ENCODE results near the gene ZNF618. TPM values are rescaled to one million over a fixed set of nuclear protein-coding genes. Genes with fewer than 3 reads are reported as not detected.

Gene ZNF618
- total and polyA plus RNA-seq, 8 donors, result 1.2 to 19.8 (median 5.3) TPM

DNA sequence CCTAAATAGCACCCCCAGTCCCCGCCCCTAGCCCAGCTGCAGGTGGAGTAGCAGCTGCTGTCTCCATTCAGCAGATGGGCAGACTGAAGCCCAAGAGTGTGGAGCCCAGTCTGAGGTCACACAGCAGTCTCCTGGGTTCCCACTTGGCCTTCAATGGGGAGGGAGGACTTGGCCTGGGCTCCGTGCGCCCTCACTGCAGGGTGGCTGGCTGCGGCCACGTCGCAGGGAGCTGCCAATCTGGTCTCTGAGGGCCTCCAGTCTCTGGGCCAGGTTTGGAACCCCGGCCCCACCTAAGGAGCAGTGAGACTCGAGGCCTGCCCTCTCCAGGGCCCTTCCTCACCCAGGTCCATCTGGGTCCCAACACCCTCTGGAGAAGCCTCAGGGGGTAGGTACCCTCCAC, 215.6 kb downstream of the ZNF618 start:
- intact Hi-C loops (cut with DNase I; ENCODE audit: low total_unique reads), result no loop called here
- Histone ChIP-seq H3K4me1 (peaks cover 0 to 2% (median 0%) of the 10 kb centered on the region in 4 donors), H3K27me3 (peaks cover 0 to 1% (median 0%) of the 10 kb centered on the region in 3 donors), H3K27ac (no peak overlapping the region), H3K36me3 (peaks cover 0 to 23% (median 16%) of the 10 kb centered on the region in 4 donors), H3K4me3 (no peak overlapping the region), H3K9me3 (no peaks in the 10 kb centered on the region)
- TF ChIP-seq POLR2A (IDR thresholded peaks at IDR 0.05) (no peak), POLR2AphosphoS5 (IDR thresholded peaks at IDR 0.05) (no peak), EP300 (IDR thresholded peaks at IDR 0.05) (no peak)
- TF ChIP-seq, protein P1, sequence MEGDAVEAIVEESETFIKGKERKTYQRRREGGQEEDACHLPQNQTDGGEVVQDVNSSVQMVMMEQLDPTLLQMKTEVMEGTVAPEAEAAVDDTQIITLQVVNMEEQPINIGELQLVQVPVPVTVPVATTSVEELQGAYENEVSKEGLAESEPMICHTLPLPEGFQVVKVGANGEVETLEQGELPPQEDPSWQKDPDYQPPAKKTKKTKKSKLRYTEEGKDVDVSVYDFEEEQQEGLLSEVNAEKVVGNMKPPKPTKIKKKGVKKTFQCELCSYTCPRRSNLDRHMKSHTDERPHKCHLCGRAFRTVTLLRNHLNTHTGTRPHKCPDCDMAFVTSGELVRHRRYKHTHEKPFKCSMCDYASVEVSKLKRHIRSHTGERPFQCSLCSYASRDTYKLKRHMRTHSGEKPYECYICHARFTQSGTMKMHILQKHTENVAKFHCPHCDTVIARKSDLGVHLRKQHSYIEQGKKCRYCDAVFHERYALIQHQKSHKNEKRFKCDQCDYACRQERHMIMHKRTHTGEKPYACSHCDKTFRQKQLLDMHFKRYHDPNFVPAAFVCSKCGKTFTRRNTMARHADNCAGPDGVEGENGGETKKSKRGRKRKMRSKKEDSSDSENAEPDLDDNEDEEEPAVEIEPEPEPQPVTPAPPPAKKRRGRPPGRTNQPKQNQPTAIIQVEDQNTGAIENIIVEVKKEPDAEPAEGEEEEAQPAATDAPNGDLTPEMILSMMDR (IDR thresholded peaks at IDR 0.05), result no peak
- WGBS, 5 donors, result 88 to 100% (median 91%) methylated on average over 1 to 8 of the region's 8 CpGs
- DNase-seq, result no peak

DNA sequence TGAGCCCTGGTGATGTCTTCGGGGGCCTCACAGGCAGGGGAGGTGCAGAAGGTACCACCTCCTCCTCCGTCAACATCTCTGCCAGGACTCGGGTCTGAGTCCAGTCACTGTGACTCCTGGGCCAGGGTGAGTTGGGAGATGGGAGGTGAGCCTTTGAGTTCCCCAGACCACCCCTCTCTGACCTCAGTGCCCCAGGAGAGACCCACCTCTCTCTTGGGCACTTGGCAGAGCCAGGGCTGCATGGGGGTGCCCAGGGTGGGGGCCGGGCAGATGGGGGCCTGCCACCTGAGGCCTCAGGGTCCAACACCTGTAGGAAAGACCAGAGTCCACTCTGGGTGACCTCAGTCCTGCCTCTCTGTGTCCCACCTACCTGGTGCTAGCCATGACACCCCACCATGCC, 216.2 kb downstream of the ZNF618 start:
- no peak for TF ChIP-seq POLR2AphosphoS5 (IDR thresholded peaks at IDR 0.05)
- TF ChIP-seq POLR2A (IDR thresholded peaks at IDR 0.05), result no peak
- WGBS, 5 donors, result 70 to 93% (median 92%) methylated on average over 3 to 4 of the region's 4 CpGs
- H3K9me3 ChIP-seq, result no peaks in the 10 kb centered on the region
- peaks cover 0 to 7% (median 0%) of the 10 kb centered on the region in 3 donors for H3K27me3 ChIP-seq
- peaks cover 0 to 8% (median 4%) of the 10 kb centered on the region in 4 donors for H3K4me1 ChIP-seq
- peaks cover 0 to 23% (median 16%) of the 10 kb centered on the region in 4 donors for H3K36me3 ChIP-seq
- no peak overlapping the region for H3K27ac ChIP-seq
- H3K4me3 ChIP-seq, result no peak overlapping the region
- intact Hi-C loops (cut with DNase I; ENCODE audit: low total_unique reads), result no loop called here
- DNase-seq, result no peak

DNA sequence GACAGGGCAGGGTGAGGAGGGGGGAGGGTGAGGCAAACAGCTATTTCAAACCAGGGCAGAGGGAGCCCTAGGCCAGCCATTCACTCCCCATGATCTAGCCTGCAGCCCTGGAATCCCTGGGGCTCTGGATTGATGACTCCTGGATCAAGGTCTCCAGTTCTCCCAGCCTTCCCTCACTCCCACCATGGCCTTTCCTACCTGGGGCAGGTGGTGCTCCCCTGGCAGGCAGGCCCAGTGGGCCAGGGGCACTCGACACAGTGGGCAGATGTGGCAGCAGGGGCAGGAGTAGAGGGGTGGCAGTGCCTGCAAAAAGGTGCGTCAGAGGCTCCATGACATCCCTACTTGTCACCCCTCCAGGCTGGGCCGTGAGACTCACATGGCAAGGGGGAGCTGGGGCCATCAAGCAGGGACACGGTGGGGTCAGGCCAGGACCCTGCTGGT, 216.9 kb downstream of the ZNF618 start:
- Histone ChIP-seq H3K4me1 (peaks cover 6 to 15% (median 11%) of the 10 kb centered on the region in 4 donors), H3K27me3 (peaks cover 0 to 15% (median 6%) of the 10 kb centered on the region in 3 donors), H3K9me3 (no peaks in the 10 kb centered on the region), H3K27ac (no peak overlapping the region), H3K36me3 (peaks cover 0 to 23% (median 16%) of the 10 kb centered on the region in 4 donors), H3K4me3 (no peak overlapping the region)
- no peak for DNase-seq
- intact Hi-C loops (cut with DNase I; ENCODE audit: low total_unique reads), result no loop called here
- 83 to 93% (median 85%) methylated on average over 3 to 4 of the region's 4 CpGs for WGBS, 5 donors
- TF ChIP-seq, protein P1 (IDR thresholded peaks at IDR 0.05), result no peak
- TF ChIP-seq POLR2AphosphoS5 (IDR thresholded peaks at IDR 0.05) (no peak), EP300 (IDR thresholded peaks at IDR 0.05) (no peak), POLR2A (IDR thresholded peaks at IDR 0.05) (no peak)

DNA sequence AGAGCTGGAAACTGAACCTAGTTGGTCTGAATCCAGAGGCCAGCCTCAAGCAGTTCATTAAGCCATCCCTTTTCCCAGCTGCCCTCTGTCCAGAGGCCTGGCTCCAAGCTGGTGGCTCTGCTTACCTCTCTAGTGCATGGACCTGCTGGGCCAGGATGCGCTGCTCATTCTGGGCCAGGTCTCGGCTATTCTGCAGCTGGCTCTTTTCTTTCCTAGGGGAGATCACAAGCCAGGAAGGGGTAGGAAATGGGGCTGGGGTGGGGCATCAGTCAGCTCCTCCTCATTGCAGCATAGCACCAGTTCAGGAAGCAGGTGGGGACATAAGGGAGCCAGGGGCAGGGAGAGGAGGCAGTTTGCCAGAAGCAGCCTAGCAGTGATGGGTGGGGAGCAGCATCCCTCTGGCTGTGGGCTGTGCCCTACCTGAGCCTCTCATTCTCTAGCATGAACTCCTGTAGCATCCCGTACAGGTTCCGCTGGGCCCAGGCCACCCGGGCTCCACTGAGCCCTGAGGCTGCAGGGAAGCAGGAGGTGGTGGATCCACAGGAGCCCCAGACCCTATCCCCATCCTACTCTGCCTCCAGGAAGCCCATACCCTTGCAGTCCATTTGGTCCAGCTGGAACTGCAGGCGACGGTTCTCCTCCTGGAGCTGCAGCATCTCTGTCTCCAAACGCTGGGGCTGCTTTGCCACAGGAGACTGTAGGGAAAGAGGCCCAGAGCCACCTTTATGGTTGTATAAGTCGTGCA, 217.8 kb downstream of the ZNF618 start:
- H3K4me1 ChIP-seq, result peaks cover 7 to 24% (median 20%) of the 10 kb centered on the region in 4 donors
- H3K4me3 ChIP-seq, result no peak overlapping the region
- no peak for DNase-seq
- H3K9me3 ChIP-seq, result no peaks in the 10 kb centered on the region
- peaks cover 0 to 23% (median 8%) of the 10 kb centered on the region in 3 donors for H3K27me3 ChIP-seq
- intact Hi-C loops (cut with DNase I; ENCODE audit: low total_unique reads), result no loop called here
- 91 to 97% (median 93%) methylated on average over 9 of the region's 9 CpGs for WGBS, 5 donors
- no peak overlapping the region for H3K27ac ChIP-seq
- TF ChIP-seq, protein P1 (IDR thresholded peaks at IDR 0.05), result no peak
- TF ChIP-seq EP300 (IDR thresholded peaks at IDR 0.05) (no peak), POLR2AphosphoS5 (IDR thresholded peaks at IDR 0.05) (no peak)
- H3K36me3 ChIP-seq, result peaks cover 0 to 23% (median 16%) of the 10 kb centered on the region in 4 donors

DNA sequence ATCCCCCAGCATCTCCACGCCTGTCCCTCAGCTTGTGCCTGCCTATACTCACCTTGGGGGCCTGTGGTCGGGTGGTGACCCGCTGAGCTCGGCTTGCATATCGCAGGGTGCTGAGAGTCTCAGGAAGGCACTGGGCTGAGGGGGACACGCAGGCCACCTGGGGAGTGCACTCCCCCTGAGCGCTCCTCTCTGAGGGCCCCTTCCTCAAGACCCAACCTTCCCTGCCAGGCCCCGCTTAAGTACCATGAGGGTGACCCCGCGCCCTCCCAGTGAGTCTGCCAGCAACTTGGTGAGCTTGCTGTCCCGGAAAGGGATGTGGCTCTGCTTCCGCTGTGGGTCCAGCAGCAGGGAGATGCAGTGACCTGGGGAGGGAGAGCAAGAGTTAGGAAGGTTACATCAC, 218.9 kb downstream of the ZNF618 start:
- TF ChIP-seq, protein P1 (IDR thresholded peaks at IDR 0.05), result no peak
- TF ChIP-seq POLR2AphosphoS5 (IDR thresholded peaks at IDR 0.05), result no peak
- no peak for TF ChIP-seq POLR2A (IDR thresholded peaks at IDR 0.05)
- no peak for TF ChIP-seq EP300 (IDR thresholded peaks at IDR 0.05)
- peaks cover 0 to 34% (median 8%) of the 10 kb centered on the region in 3 donors for H3K27me3 ChIP-seq
- no peak overlapping the region for H3K4me3 ChIP-seq
- H3K27ac ChIP-seq, result no peak overlapping the region
- peaks cover 7 to 31% (median 27%) of the 10 kb centered on the region in 4 donors for H3K4me1 ChIP-seq
- H3K9me3 ChIP-seq, result no peaks in the 10 kb centered on the region
- intact Hi-C loops (cut with DNase I; ENCODE audit: low total_unique reads), result no loop called here
- WGBS, 5 donors, result 89 to 98% (median 97%) methylated on average over 5 to 12 of the region's 12 CpGs
- no peak for DNase-seq
- H3K36me3 ChIP-seq, result peaks cover 0 to 23% (median 16%) of the 10 kb centered on the region in 4 donors

Measured in stomach (tissue), 9 donors.